K562 (cell line): ENCODE measurements around the gene TGFBR3L. TPM values are rescaled to one million over a fixed set of nuclear protein-coding genes. Genes with fewer than 3 reads are reported as not detected.

Source experiments
- ATAC-seq: fragments of 200-7000 bp; cut with Tn5 transposase; 3 replicates; pipeline ENCODE4 v1.9.1; 2020; ENCODE audit warnings: moderate library complexity
- BruUV-seq: library from RNA; stranded (reverse); fragments of 400-500 nt; replicated peaks from 2 replicates; lab custom pipeline; 2021; lab: Mats Ljungman, UMichigan
- CTCF ChIA-PET: fragments of 300-600 bp; formaldehyde crosslinking; extraction: SDS; loops from one replicate; lab custom pipeline; 2021; ENCODE audit warnings: low intra/inter-chr PET ratio; lab: Yijun Ruan, JAX
- POLR2A ChIA-PET: fragments of 300-600, 350-650 bp; sonication (Branson Sonifier 250); formaldehyde crosslinking; extraction: SDS; loops from one replicate; lab custom pipeline; 2021; ENCODE audit warnings: antibody characterized with exemption, inconsistent platforms; lab: Yijun Ruan, JAX
- DNase-seq, 4 experiments: peaks; one replicate each; pipeline versions ENCODE4 v3.0.0 to v3.0.0-alpha.2; 2011 to 2018; ENCODE audit warnings: low spot score in 3 of 4, mixed read lengths in 3 of 4; ENCODE audit errors: extremely low read depth in 1 of 4
- FAIRE-seq: peaks from 2 replicates; lab custom pipeline; 2011; peaks lifted over from hg19 to GRCh38; lab: Jason Lieb, UNC
- H2AFZ ChIP-seq: 2 replicates; pipeline ENCODE4 v1.6.0; 2011; ENCODE audit warnings: low read depth, low read length, control low read depth, inconsistent platforms
- H3K27ac ChIP-seq: fragments of 200-600 bp; 3 replicates; pipeline ENCODE4 v1.8.0; 2011; ENCODE audit warnings: low read depth, mild to moderate bottlenecking, control low read depth, inconsistent platforms, low read length, moderate library complexity, mixed read lengths; ENCODE audit errors: extremely low read depth
- H3K27me3 ChIP-seq, 2 experiments: fragments of 300-600 bp in 1 of 2; 2 replicates in 1 of 2; 3 replicates in 1 of 2; pipeline versions ENCODE4 v1.6.0 to v1.8.0; 2011; ENCODE audit warnings: inconsistent platforms in 2 of 2, low read length in 2 of 2, mild to moderate bottlenecking in 1 of 2, mixed read lengths in 1 of 2, moderate library complexity in 1 of 2; ENCODE audit not compliant: control insufficient read depth in 2 of 2, insufficient read depth in 2 of 2
- H3K36me3 ChIP-seq: fragments of 300-600 bp; 3 replicates; pipeline ENCODE4 v1.8.0; 2011; ENCODE audit warnings: mild to moderate bottlenecking, low read length, inconsistent platforms; ENCODE audit not compliant: control insufficient read depth, insufficient read depth
- H3K4me1 ChIP-seq, 2 experiments: fragments of 200-600 bp in 1 of 2; replicated peaks in 1 of 2; 2 replicates in 1 of 2; 3 replicates in 1 of 2; pipeline versions ENCODE4 v1.5.1 to v1.8.0; 2011; ENCODE audit warnings: inconsistent platforms in 2 of 2, low read length in 2 of 2, mild to moderate bottlenecking in 1 of 2, mixed read lengths in 1 of 2, moderate library complexity in 1 of 2; ENCODE audit not compliant: control insufficient read depth in 2 of 2, insufficient read depth in 2 of 2
- H3K4me2 ChIP-seq: 2 replicates; pipeline ENCODE4 v1.6.1; 2011; ENCODE audit warnings: low read length, control low read depth, inconsistent platforms, mixed read lengths; ENCODE audit not compliant: insufficient read depth
- H3K4me3 ChIP-seq: fragments of 200-600 bp; sonication (generic), shearing (Covaris generic); 2 replicates; pipeline ENCODE4 v1.5.1; 2016; ENCODE audit warnings: control low read depth, inconsistent platforms
- H3K79me2 ChIP-seq: fragments of 200-600 bp; 3 replicates; pipeline ENCODE4 v1.8.0; 2011; ENCODE audit warnings: low read length, inconsistent platforms; ENCODE audit not compliant: control insufficient read depth, insufficient read depth
- H3K9ac ChIP-seq, 2 experiments: 2 replicates each; pipeline versions ENCODE4 v1.6.0 to v1.6.1; 2011; ENCODE audit warnings: low read depth in 2 of 2, low read length in 2 of 2, control low read depth in 1 of 2, inconsistent platforms in 1 of 2, mild to moderate bottlenecking in 1 of 2, mixed read lengths in 1 of 2; ENCODE audit not compliant: insufficient read depth in 1 of 2
- H3K9me1 ChIP-seq: one replicate; pipeline ENCODE4 v1.6.0; 2011; ENCODE audit warnings: inconsistent platforms, mild to moderate bottlenecking, low read length, moderate library complexity; ENCODE audit not compliant: control insufficient read depth, insufficient read depth
- H3K9me3 ChIP-seq: replicated peaks from 2 replicates; pipeline ENCODE4 v1.5.1; 2011; ENCODE audit warnings: low read depth, low read length, inconsistent platforms; ENCODE audit not compliant: control insufficient read depth, insufficient read depth
- H4K20me1 ChIP-seq: replicated peaks from 2 replicates; pipeline ENCODE4 v1.6.1; 2011; ENCODE audit warnings: low read length, inconsistent platforms, mixed read lengths; ENCODE audit not compliant: control insufficient read depth, insufficient read depth
- BRCA1 ChIP-seq, 2 experiments: fragments of 450-650 bp in 1 of 2; sonication (generic) in 1 of 2; formaldehyde crosslinking in 1 of 2; IDR thresholded peaks; 2 replicates each; pipeline versions ENCODE4 v1.5.0 to v1.6.1; 2017 to 2020; ENCODE audit warnings: mild to moderate bottlenecking in 1 of 2, missing genetic modification reagents in 1 of 2
- CHD2 ChIP-seq: IDR thresholded peaks from 2 replicates; pipeline ENCODE4 v1.6.1; 2011; ENCODE audit warnings: low read depth, low read length
- HNRNPK ChIP-seq: fragments of 200-400 bp; formaldehyde crosslinking; IDR thresholded peaks from one replicate; pipeline ENCODE4 v1.6.1; 2018; ENCODE audit warnings: mild to moderate bottlenecking, low read depth, low read length; ENCODE audit not compliant: poor library complexity, severe bottlenecking
- POLR2A ChIP-seq: fragments of 450-650 bp; conservative IDR thresholded peaks from 2 replicates; pipeline ENCODE4 v1.6.1; 2016
- POLR2G ChIP-seq: fragments of 200-400 bp; formaldehyde crosslinking; IDR thresholded peaks from 2 replicates; pipeline ENCODE4 v1.6.1; 2017; ENCODE audit warnings: low read depth, mild to moderate bottlenecking, antibody characterized with exemption, low read length, moderate library complexity
- RBFOX2 ChIP-seq: fragments of 200-400 bp; formaldehyde crosslinking; IDR thresholded peaks from 2 replicates; pipeline ENCODE4 v1.6.1; 2017; ENCODE audit warnings: low read depth, mild to moderate bottlenecking, low read length, moderate library complexity
- ZBTB33 ChIP-seq: sonication (generic); formaldehyde crosslinking; IDR thresholded peaks from 2 replicates; pipeline ENCODE4 v1.8.1; 2023; ENCODE audit warnings: mild to moderate bottlenecking, missing genetic modification reagents
- ZNF121 ChIP-seq: sonication (generic); formaldehyde crosslinking; conservative IDR thresholded peaks from 2 replicates; pipeline ENCODE4 v1.8.0; 2022; ENCODE audit warnings: missing genetic modification reagents
- ZNF699 ChIP-seq: fragments of 250-450 bp; sonication (Bioruptor Pico); IDR thresholded peaks from 2 replicates; pipeline ENCODE4 v1.8.0; 2021; ENCODE audit warnings: mild to moderate bottlenecking, moderate library complexity; ENCODE audit not compliant: insufficient replicate concordance
- WGBS: fragments of 100-300 bp; shearing (Covaris generic); methylation state at CpG from one replicate; pipeline ENCODE4 v1.1.6; 2016; ENCODE audit warnings: low coverage, mixed read lengths; ENCODE audit not compliant: insufficient coverage; ENCODE audit errors: missing lambda C conversion rate; 5-methylcytosine and 5-hydroxymethylcytosine counted together
- in situ Hi-C: fragments of 300-500 bp; cut with MboI; formaldehyde crosslinking; loops from 4 replicates; pipeline ENCODE4 v1.15.0; 2018; ENCODE audit warnings: inconsistent platforms, mixed read lengths
- intact Hi-C: fragments of 100-400 bp; cut with micrococcal nuclease; formaldehyde crosslinking; loops from 2 replicates; pipeline ENCODE4 v1.14.2; 2022
- polyA plus RNA-seq, 8 experiments: library from polyadenylated mRNA; depleted of rRNA in 4 of 8; stranded (reverse) in 5 of 8; unstranded in 3 of 8; fragments of >200 nt; fragmentation: Nextera tagmentation in 2 of 8; fragmentation: Illumina TruSeq in 1 of 8; extraction: Ambion mirVana in 2 of 8; extraction: Trizol in 1 of 8; gene quantifications; 2 replicates each; pipeline versions ENCODE4 v1.2.1 to v1.2.3, GENCODE V29; 2011 to 2014; ENCODE audit warnings: inconsistent platforms in 1 of 8, missing spikeins in 1 of 8
- total RNA-seq, 7 experiments: library from RNA; depleted of rRNA in 6 of 7; stranded (reverse); fragments of >200 nt in 6 of 7; fragmentation: Illumina TruSeq in 2 of 7; extraction: Trizol in 2 of 7; gene quantifications; 2 replicates each; pipeline versions ENCODE4 v1.2.1 to v1.2.3, GENCODE V29; 2011 to 2021; ENCODE audit warnings: low replicate concordance in 1 of 7

The TGFBR3L gene
- total and polyA plus RNA-seq, 9 of the 15 experiments (the other 6 are each of a cell fraction or from before 2014, with no cell fraction given): not detected

DNA sequence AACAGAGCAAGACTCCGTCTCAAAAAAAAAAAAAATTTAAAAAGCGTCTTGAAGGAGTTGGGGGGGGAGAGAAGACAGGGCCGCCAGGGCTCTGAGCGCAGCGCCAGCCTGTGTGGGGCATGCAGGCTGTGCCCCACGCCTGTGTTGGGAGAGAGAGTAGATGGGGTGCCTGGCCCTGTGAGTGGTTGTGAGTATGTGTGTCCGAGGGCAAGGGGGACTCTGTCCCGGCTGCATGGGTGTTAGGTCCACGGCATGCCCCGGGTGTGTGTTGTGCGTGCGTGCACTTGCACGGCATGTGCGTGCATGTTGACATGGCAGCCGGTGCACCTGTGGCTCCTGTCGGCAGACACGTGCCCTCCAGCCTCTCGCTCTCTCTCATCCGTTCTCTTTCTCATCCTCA lies 7.5 kb upstream of the TGFBR3L start:
- CTCF ChIA-PET: no interaction called here
- intact Hi-C loops (no loop called here), in situ Hi-C loops (no loop called here)
- no TSS peak for BruUV-seq
- H3K79me2 ChIP-seq: peaks cover 54% of the 10 kb centered on the region
- H3K27me3 ChIP-seq: no peaks in the 10 kb centered on the region
- TF ChIP-seq ZNF121 (CRISPR knock-in tag): 0 out of 2 replicates have a peak, but pooled peaks have one; percentile 10
- no peak for TF ChIP-seq BRCA1 (IDR thresholded peaks at IDR 0.05)
- TF ChIP-seq BRCA1 (CRISPR knock-in tag; IDR thresholded peaks at IDR 0.05): no peak
- peak; percentile 51; the same call in 1 of the 2 replicates for TF ChIP-seq RBFOX2
- TF ChIP-seq POLR2A: peak; percentile 32; the same call in 1 of the 2 replicates
- TF ChIP-seq ZBTB33 (CRISPR knock-in tag): peak; percentile 55; the same call in 1 of the 2 replicates
- no peak for TF ChIP-seq CHD2
- TF ChIP-seq HNRNPK: no peak
- peak; percentile 53; the same call in 1 of the 2 replicates for TF ChIP-seq POLR2G
- no peak for TF ChIP-seq ZNF699 (CRISPR knock-in tag)
- H3K9me3 ChIP-seq: no peaks in the 10 kb centered on the region
- H3K9me1 ChIP-seq: peaks cover 7% of the 10 kb centered on the region
- H4K20me1 ChIP-seq: no peaks in the 10 kb centered on the region
- 89% methylated on average over 12 of the region's 19 CpGs for WGBS
- H3K36me3 ChIP-seq: peaks cover 52% of the 10 kb centered on the region; the same call in 2 of the 3 replicates
- peak overlapping the region in 1 of 2 experiments; percentile 60; a peak in 1 of 4 replicates for H3K9ac ChIP-seq
- H3K4me3 ChIP-seq: no peak overlapping the region
- no peak overlapping the region; the same call in 2 of the 3 replicates for H3K27ac ChIP-seq
- no peak overlapping the region for H3K4me2 ChIP-seq
- FAIRE-seq: no peak
- POLR2A ChIA-PET: interaction anchor here (1.6 kb wide), 1 partner anchor 13 kb away, joined by 3 read pairs; the partner anchor contains the start of gene SNAPC2
- ATAC-seq: no peak
- H3K4me1 ChIP-seq: peaks cover 13 to 86% of the 10 kb centered on the region in 2 experiments; a peak in 4 of 5 replicates
- no peak for DNase-seq
- H2AFZ ChIP-seq: no peak overlapping the region
